Measurements from ENCODE around the gene CENPW. TPM values are rescaled to one million over a fixed set of nuclear protein-coding genes. Genes with fewer than 3 reads are reported as not detected.

Gene CENPW
- total and polyA plus RNA-seq, 4 donors, result 0.67 to 8.3 (median 2.2) TPM

GRCh38 chr6:126381498-126381897 is 41.6 kb downstream of the CENPW start:
- H3K36me3 ChIP-seq (ENCODE audit: control insufficient read depth in 4 of 4, insufficient read depth in 3 of 4, low read depth in 1 of 4, low read length in 3 of 4), result no peaks in the 10 kb centered on the region
- H3K9ac ChIP-seq (ENCODE audit: low read depth in 1 of 2, low read length in 2 of 2), result no peak overlapping the region
- TF ChIP-seq, protein P1, sequence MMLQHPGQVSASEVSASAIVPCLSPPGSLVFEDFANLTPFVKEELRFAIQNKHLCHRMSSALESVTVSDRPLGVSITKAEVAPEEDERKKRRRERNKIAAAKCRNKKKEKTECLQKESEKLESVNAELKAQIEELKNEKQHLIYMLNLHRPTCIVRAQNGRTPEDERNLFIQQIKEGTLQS (IDR thresholded peaks at IDR 0.05), result no peak
- TF ChIP-seq HNF4A (conservative IDR thresholded peaks at IDR 0.05), result no peak
- no peak for TF ChIP-seq FOXA2 (IDR thresholded peaks at IDR 0.05)
- TF ChIP-seq, protein P2, sequence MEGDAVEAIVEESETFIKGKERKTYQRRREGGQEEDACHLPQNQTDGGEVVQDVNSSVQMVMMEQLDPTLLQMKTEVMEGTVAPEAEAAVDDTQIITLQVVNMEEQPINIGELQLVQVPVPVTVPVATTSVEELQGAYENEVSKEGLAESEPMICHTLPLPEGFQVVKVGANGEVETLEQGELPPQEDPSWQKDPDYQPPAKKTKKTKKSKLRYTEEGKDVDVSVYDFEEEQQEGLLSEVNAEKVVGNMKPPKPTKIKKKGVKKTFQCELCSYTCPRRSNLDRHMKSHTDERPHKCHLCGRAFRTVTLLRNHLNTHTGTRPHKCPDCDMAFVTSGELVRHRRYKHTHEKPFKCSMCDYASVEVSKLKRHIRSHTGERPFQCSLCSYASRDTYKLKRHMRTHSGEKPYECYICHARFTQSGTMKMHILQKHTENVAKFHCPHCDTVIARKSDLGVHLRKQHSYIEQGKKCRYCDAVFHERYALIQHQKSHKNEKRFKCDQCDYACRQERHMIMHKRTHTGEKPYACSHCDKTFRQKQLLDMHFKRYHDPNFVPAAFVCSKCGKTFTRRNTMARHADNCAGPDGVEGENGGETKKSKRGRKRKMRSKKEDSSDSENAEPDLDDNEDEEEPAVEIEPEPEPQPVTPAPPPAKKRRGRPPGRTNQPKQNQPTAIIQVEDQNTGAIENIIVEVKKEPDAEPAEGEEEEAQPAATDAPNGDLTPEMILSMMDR (IDR thresholded peaks at IDR 0.05; ENCODE audit: low read depth, low read length, missing input control), result no peak
- TF ChIP-seq HNF4G (IDR thresholded peaks at IDR 0.05), result no peak
- TF ChIP-seq NR2F2 (IDR thresholded peaks at IDR 0.05), result no peak
- no peak for TF ChIP-seq TAF1 (conservative IDR thresholded peaks at IDR 0.05)
- TF ChIP-seq ZBTB33 (IDR thresholded peaks at IDR 0.05), result no peak
- TF ChIP-seq, protein P3, sequence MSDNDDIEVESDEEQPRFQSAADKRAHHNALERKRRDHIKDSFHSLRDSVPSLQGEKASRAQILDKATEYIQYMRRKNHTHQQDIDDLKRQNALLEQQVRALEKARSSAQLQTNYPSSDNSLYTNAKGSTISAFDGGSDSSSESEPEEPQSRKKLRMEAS (IDR thresholded peaks at IDR 0.05), result no peak
- TF ChIP-seq FOXA1 (IDR thresholded peaks at IDR 0.05), result no peak
- no peak for TF ChIP-seq GABPA (IDR thresholded peaks at IDR 0.05 in 1 of 2, conservative IDR thresholded peaks at IDR 0.05 in 1 of 2)
- no peak for TF ChIP-seq EGR1 (IDR thresholded peaks at IDR 0.05; ENCODE audit: low read depth in 2 of 2)
- TF ChIP-seq JUND (IDR thresholded peaks at IDR 0.05), result no peak
- no peak for TF ChIP-seq RXRA (IDR thresholded peaks at IDR 0.05)
- TF ChIP-seq REST (IDR thresholded peaks at IDR 0.05), result no peak
- TF ChIP-seq YY1 (IDR thresholded peaks at IDR 0.05), result no peak
- TF ChIP-seq RAD21 (IDR thresholded peaks at IDR 0.05), result no peak
- TF ChIP-seq SP1 (IDR thresholded peaks at IDR 0.05), result no peak
- peaks cover 3 to 22% (median 10%) of the 10 kb centered on the region in 4 donors for H3K4me1 ChIP-seq (ENCODE audit: control insufficient read depth in 4 of 4, insufficient read depth in 4 of 4, low read length in 3 of 4)
- H3K4me3 ChIP-seq (ENCODE audit: low read depth in 1 of 3, low read length in 3 of 3), result no peak overlapping the region
- no peak for DNase-seq (ENCODE audit: low spot score)
- H3K27ac ChIP-seq (ENCODE audit: low read depth in 1 of 2, low read length in 2 of 2), result no peak overlapping the region
- no peaks in the 10 kb centered on the region for H3K27me3 ChIP-seq (ENCODE audit: control insufficient read depth in 4 of 4, insufficient read depth in 4 of 4, low read length in 3 of 4)
- 95% methylated on average over 5 of the region's 5 CpGs for WGBS
- peaks cover 0 to 10% (median 3%) of the 10 kb centered on the region in 4 donors for H3K9me3 ChIP-seq (ENCODE audit: control insufficient read depth in 4 of 4, low read length in 3 of 4)
